ENCODE results near the gene LBX1. TPM values are rescaled to one million over a fixed set of nuclear protein-coding genes. Genes with fewer than 3 reads are reported as not detected.

Gene LBX1
- total and polyA plus RNA-seq, 4 experiments from 2014 or later, result not detected

GRCh38 chr10:101236376-101237080 is 7.3 kb upstream of the LBX1 start:
- Histone ChIP-seq H3K9me3 (ENCODE audit: control insufficient read depth in 1 of 2, low read length in 2 of 2) (no peaks in the 10 kb centered on the region), H3K4me1 (ENCODE audit: insufficient read depth, low read length) (peaks cover 24% of the 10 kb centered on the region), H3K27me3 (ENCODE audit: insufficient read depth, low read length) (peaks cover 84% of the 10 kb centered on the region), H3K27ac (ENCODE audit: low read depth, low read length) (no peak overlapping the region), H3K4me3 (ENCODE audit: low read length in 2 of 2) (no peak overlapping the region), H3K36me3 (ENCODE audit: insufficient read depth, low read length) (no peaks in the 10 kb centered on the region)
- no peak for DNase-seq
- no peaks in the 10 kb centered on the region for H3K36me3 Mint-ChIP-seq
- H3K4me3 Mint-ChIP-seq, result peak overlapping the region in 7 of 8 donors; percentile 27 to 83 (median 69)
- H3K4me1 Mint-ChIP-seq, result peaks cover 7 to 24% (median 16%) of the 10 kb centered on the region in 4 donors
- ChIA-PET CTCF (ENCODE audit: partially characterized antibody) (interaction anchor here (1.4 to 3.4 kb wide), 2 partner anchors 9 to 22 kb away, joined by 3 to 17 read pairs; no protein-coding TSS in a partner anchor), POLR2A (ENCODE audit: partially characterized antibody) (interaction anchor here (0.8 to 1.6 kb wide), 2 partner anchors 10 to 13 kb away, joined by 3 to 7 read pairs; no protein-coding TSS in a partner anchor)
- no peak overlapping the region for H3K27ac Mint-ChIP-seq
- H3K27me3 Mint-ChIP-seq, result peaks cover 64 to 74% of the 10 kb centered on the region in 2 donors
- intact Hi-C loops (cut with micrococcal nuclease), result loop anchor here (1.0 to 2.0 kb wide), 2 partner anchors 14 to 20 kb away; no protein-coding TSS in a partner anchor
- peaks cover 0 to 2% (median 0%) of the 10 kb centered on the region in 8 donors for H3K9me3 Mint-ChIP-seq

GRCh38 chr10:101235766-101236165 is 6.5 kb upstream of the LBX1 start:
- Histone ChIP-seq H3K9me3 (ENCODE audit: control insufficient read depth in 1 of 2, low read length in 2 of 2) (no peaks in the 10 kb centered on the region), H3K4me3 (ENCODE audit: low read length in 2 of 2) (no peak overlapping the region), H3K27ac (ENCODE audit: low read depth, low read length) (no peak overlapping the region), H3K36me3 (ENCODE audit: insufficient read depth, low read length) (no peaks in the 10 kb centered on the region), H3K4me1 (ENCODE audit: insufficient read depth, low read length) (peaks cover 24% of the 10 kb centered on the region), H3K27me3 (ENCODE audit: insufficient read depth, low read length) (peaks cover 91% of the 10 kb centered on the region)
- Mint-ChIP-seq H3K9me3 (peaks cover 0 to 2% (median 0%) of the 10 kb centered on the region in 8 donors), H3K27ac (no peak overlapping the region), H3K4me3 (no peak overlapping the region), H3K27me3 (peaks cover 69 to 77% of the 10 kb centered on the region in 2 donors), H3K36me3 (no peaks in the 10 kb centered on the region), H3K4me1 (peaks cover 7 to 24% (median 16%) of the 10 kb centered on the region in 4 donors)
- POLR2A ChIA-PET (ENCODE audit: partially characterized antibody), result no interaction called here
- CTCF ChIA-PET (ENCODE audit: partially characterized antibody), result interaction anchor here (3.4 kb wide), 1 partner anchor 21 kb away, joined by 17 read pairs; no protein-coding TSS in a partner anchor
- intact Hi-C loops (cut with micrococcal nuclease), result loop anchor here (2.0 kb wide), 1 partner anchor 13 kb away; no protein-coding TSS in a partner anchor
- DNase-seq, result no peak

- no peak for DNase-seq
These were observed 5.1 kb upstream of the LBX1 start for GRCh38 chr10:101234333-101234732.

GRCh38 chr10:101233863-101234262 is 4.6 kb upstream of the LBX1 start:
- Mint-ChIP-seq H3K27me3 (peaks cover 65 to 69% of the 10 kb centered on the region in 2 donors), H3K27ac (no peak overlapping the region), H3K9me3 (peaks cover 0 to 2% (median 0%) of the 10 kb centered on the region in 8 donors), H3K4me3 (no peak overlapping the region), H3K36me3 (no peaks in the 10 kb centered on the region), H3K4me1 (peaks cover 12 to 36% (median 23%) of the 10 kb centered on the region in 4 donors)
- Histone ChIP-seq H3K4me1 (ENCODE audit: insufficient read depth, low read length) (peaks cover 35% of the 10 kb centered on the region), H3K4me3 (ENCODE audit: low read length in 2 of 2) (no peak overlapping the region), H3K36me3 (ENCODE audit: insufficient read depth, low read length) (no peaks in the 10 kb centered on the region), H3K27ac (ENCODE audit: low read depth, low read length) (no peak overlapping the region), H3K9me3 (ENCODE audit: control insufficient read depth in 1 of 2, low read length in 2 of 2) (no peaks in the 10 kb centered on the region), H3K27me3 (ENCODE audit: insufficient read depth, low read length) (peaks cover 82% of the 10 kb centered on the region)
- no peak for DNase-seq
- POLR2A ChIA-PET (ENCODE audit: partially characterized antibody), result no interaction called here
- intact Hi-C loops (cut with micrococcal nuclease), result no loop called here
- CTCF ChIA-PET (ENCODE audit: partially characterized antibody), result interaction anchor here (1.9 to 3.4 kb wide), 2 partner anchors 15 to 19 kb away, joined by 4 to 17 read pairs; no protein-coding TSS in a partner anchor

More at GRCh38 chr10:101234333-101234732, 5.1 kb upstream of the LBX1 start:
- Histone ChIP-seq H3K4me3 (ENCODE audit: low read length in 2 of 2) (no peak overlapping the region), H3K27ac (ENCODE audit: low read depth, low read length) (no peak overlapping the region), H3K36me3 (ENCODE audit: insufficient read depth, low read length) (no peaks in the 10 kb centered on the region), H3K4me1 (ENCODE audit: insufficient read depth, low read length) (peaks cover 31% of the 10 kb centered on the region), H3K27me3 (ENCODE audit: insufficient read depth, low read length) (peaks cover 87% of the 10 kb centered on the region), H3K9me3 (ENCODE audit: control insufficient read depth in 1 of 2, low read length in 2 of 2) (no peaks in the 10 kb centered on the region)
- peaks cover 10 to 31% (median 21%) of the 10 kb centered on the region in 4 donors for H3K4me1 Mint-ChIP-seq
- ChIA-PET POLR2A (ENCODE audit: partially characterized antibody) (no interaction called here), CTCF (ENCODE audit: partially characterized antibody) (interaction anchor here (1.9 to 3.4 kb wide), 2 partner anchors 15 to 20 kb away, joined by 4 to 17 read pairs; no protein-coding TSS in a partner anchor)
- H3K9me3 Mint-ChIP-seq, result peaks cover 0 to 2% (median 0%) of the 10 kb centered on the region in 8 donors
- intact Hi-C loops (cut with micrococcal nuclease), result no loop called here
- H3K27ac Mint-ChIP-seq, result no peak overlapping the region
- H3K4me3 Mint-ChIP-seq, result no peak overlapping the region
- peaks cover 66 to 69% of the 10 kb centered on the region in 2 donors for H3K27me3 Mint-ChIP-seq
- no peaks in the 10 kb centered on the region for H3K36me3 Mint-ChIP-seq

GRCh38 chr10:101233443-101233842 is 4.2 kb upstream of the LBX1 start:
- H3K27ac Mint-ChIP-seq, result no peak overlapping the region
- Histone ChIP-seq H3K4me1 (ENCODE audit: insufficient read depth, low read length) (peaks cover 33% of the 10 kb centered on the region), H3K9me3 (ENCODE audit: control insufficient read depth in 1 of 2, low read length in 2 of 2) (no peaks in the 10 kb centered on the region), H3K27ac (ENCODE audit: low read depth, low read length) (no peak overlapping the region), H3K36me3 (ENCODE audit: insufficient read depth, low read length) (no peaks in the 10 kb centered on the region), H3K27me3 (ENCODE audit: insufficient read depth, low read length) (peaks cover 78% of the 10 kb centered on the region), H3K4me3 (ENCODE audit: low read length in 2 of 2) (no peak overlapping the region)
- no peak for DNase-seq
- ChIA-PET POLR2A (ENCODE audit: partially characterized antibody) (no interaction called here), CTCF (ENCODE audit: partially characterized antibody) (interaction anchor here (0.6 to 3.4 kb wide), 5 partner anchors 14 to 1969 kb away, joined by 3 to 17 read pairs (median 3); no protein-coding TSS in a partner anchor)
- H3K4me3 Mint-ChIP-seq, result no peak overlapping the region
- intact Hi-C loops (cut with micrococcal nuclease), result no loop called here
- no peaks in the 10 kb centered on the region for H3K36me3 Mint-ChIP-seq
- H3K9me3 Mint-ChIP-seq, result peaks cover 0 to 2% (median 0%) of the 10 kb centered on the region in 8 donors
- peaks cover 65 to 68% of the 10 kb centered on the region in 2 donors for H3K27me3 Mint-ChIP-seq
- H3K4me1 Mint-ChIP-seq, result peaks cover 12 to 36% (median 23%) of the 10 kb centered on the region in 4 donors

GRCh38 chr10:101231912-101232689 is 2.8 kb upstream of the LBX1 start:
- Mint-ChIP-seq H3K27ac (no peak overlapping the region), H3K4me3 (peak overlapping the region in 3 of 8 donors; percentile 7 to 22 (median 18)), H3K9me3 (peaks cover 0 to 5% (median 0%) of the 10 kb centered on the region in 8 donors), H3K27me3 (peaks cover 62 to 68% of the 10 kb centered on the region in 2 donors), H3K36me3 (no peaks in the 10 kb centered on the region), H3K4me1 (peaks cover 15 to 35% (median 22%) of the 10 kb centered on the region in 4 donors)
- Histone ChIP-seq H3K36me3 (ENCODE audit: insufficient read depth, low read length) (no peaks in the 10 kb centered on the region), H3K27me3 (ENCODE audit: insufficient read depth, low read length) (peaks cover 78% of the 10 kb centered on the region), H3K9me3 (ENCODE audit: control insufficient read depth in 1 of 2, low read length in 2 of 2) (no peaks in the 10 kb centered on the region), H3K4me1 (ENCODE audit: insufficient read depth, low read length) (peaks cover 35% of the 10 kb centered on the region), H3K27ac (ENCODE audit: low read depth, low read length) (no peak overlapping the region), H3K4me3 (ENCODE audit: low read length in 2 of 2) (no peak overlapping the region)
- ChIA-PET CTCF (ENCODE audit: partially characterized antibody) (interaction anchor here (1.1 kb wide), 1 partner anchor 18 kb away, joined by 3 read pairs; no protein-coding TSS in a partner anchor), POLR2A (ENCODE audit: partially characterized antibody) (no interaction called here)
- no peak for DNase-seq
- intact Hi-C loops (cut with micrococcal nuclease), result no loop called here

All from CD4-positive, alpha-beta memory T cell (primary cell).